ENCODE results near the gene PARP8.
"Not testable (repeated sequence)": the region's sequence is repeated elsewhere in the genome, so short reads cannot be mapped to it uniquely, and the experiment has no call there.

The PARP8 gene

DNA sequence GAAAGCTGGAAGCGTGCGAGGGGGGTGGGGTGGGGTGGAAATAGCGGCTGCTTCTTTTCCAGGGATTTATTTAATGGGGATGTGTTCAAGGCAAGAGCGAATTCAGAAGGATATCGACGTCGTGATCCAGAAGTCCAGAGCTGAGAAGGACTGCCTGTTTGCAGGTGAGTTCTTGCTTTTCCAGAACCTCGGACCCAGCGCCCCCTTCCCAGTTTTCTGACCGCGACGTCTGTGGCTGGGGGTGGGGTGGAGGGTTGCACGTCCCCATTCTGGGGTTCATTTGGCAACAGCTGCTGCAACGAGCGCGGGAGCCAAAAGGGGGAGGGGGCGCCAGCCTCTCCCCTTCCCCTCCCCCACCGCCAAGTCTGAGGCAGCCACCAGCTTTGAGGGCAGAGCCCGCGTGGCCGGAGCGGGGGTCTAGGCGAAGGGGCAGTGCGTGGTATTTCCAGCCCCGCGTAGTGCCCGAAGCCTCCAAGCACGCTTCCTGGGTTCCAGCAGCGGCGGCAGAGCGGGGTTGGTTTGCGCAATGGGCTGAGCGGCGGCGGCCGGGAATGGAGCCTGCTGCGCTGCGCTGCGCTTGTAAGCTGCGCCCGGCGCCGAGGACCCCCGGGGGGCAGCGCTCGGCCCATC is 701 bp downstream of the PARP8 start:
- no peaks in the 10 kb centered on the region for H3K9me3 Mint-ChIP-seq (ENCODE audit: low read depth)
- H3K4me1 Mint-ChIP-seq (ENCODE audit: low read depth): peaks cover 61% of the 10 kb centered on the region
- peak overlapping the region; percentile 100 for H3K4me3 Mint-ChIP-seq
- H3K36me3 Mint-ChIP-seq: peaks cover 3% of the 10 kb centered on the region
- H3K27me3 Mint-ChIP-seq: no peaks in the 10 kb centered on the region
- H3K27ac Mint-ChIP-seq: peak overlapping the region; percentile 82

- Mint-ChIP-seq H3K4me1 (ENCODE audit: low read depth) (peaks cover 68% of the 10 kb centered on the region), H3K36me3 (peaks cover 3% of the 10 kb centered on the region), H3K4me3 (peak overlapping the region; percentile 100)
Observed at GRCh38 chr5:50667653-50668595, 1.5 kb downstream of the PARP8 start.

GRCh38 chr5:50668636-50669035 is 2.2 kb downstream of the PARP8 start:
- H3K27me3 Mint-ChIP-seq; H3K36me3 Mint-ChIP-seq; H3K9me3 Mint-ChIP-seq (ENCODE audit: low read depth): not testable (repeated sequence)
- Mint-ChIP-seq H3K27ac (peak overlapping the region; percentile 100), H3K4me3 (peak overlapping the region; percentile 100), H3K4me1 (ENCODE audit: low read depth) (peaks cover 71% of the 10 kb centered on the region)

More at GRCh38 chr5:50667653-50668595, 1.5 kb downstream of the PARP8 start:
- Mint-ChIP-seq H3K27ac (peak overlapping the region; percentile 100), H3K27me3 (no peaks in the 10 kb centered on the region), H3K9me3 (ENCODE audit: low read depth) (no peaks in the 10 kb centered on the region)

DNA sequence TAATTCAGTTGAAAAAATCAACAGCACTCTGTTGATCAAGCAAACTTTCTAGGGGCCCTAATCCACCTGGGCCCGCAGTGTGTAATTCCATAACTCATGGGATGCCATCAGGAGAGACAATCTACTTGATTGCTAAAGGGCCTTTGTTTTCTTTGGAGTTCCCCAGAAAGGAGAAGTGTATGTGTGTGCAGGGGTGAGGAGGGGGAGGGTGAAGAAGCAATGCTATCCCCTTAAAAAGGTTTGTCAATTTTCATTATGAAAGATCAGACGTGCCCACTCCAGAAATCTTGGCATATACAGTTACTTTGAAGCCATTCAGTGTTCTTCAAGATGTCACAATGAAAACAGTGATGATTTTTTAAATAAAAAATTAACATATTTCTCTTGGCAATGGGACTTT is 6.2 kb downstream of the PARP8 start:
- Mint-ChIP-seq H3K4me3 (no peak overlapping the region), H3K9me3 (ENCODE audit: low read depth) (peaks cover 4% of the 10 kb centered on the region), H3K27me3 (no peaks in the 10 kb centered on the region), H3K27ac (peak overlapping the region; percentile 69), H3K36me3 (peaks cover 15% of the 10 kb centered on the region), H3K4me1 (ENCODE audit: low read depth) (peaks cover 86% of the 10 kb centered on the region)

DNA sequence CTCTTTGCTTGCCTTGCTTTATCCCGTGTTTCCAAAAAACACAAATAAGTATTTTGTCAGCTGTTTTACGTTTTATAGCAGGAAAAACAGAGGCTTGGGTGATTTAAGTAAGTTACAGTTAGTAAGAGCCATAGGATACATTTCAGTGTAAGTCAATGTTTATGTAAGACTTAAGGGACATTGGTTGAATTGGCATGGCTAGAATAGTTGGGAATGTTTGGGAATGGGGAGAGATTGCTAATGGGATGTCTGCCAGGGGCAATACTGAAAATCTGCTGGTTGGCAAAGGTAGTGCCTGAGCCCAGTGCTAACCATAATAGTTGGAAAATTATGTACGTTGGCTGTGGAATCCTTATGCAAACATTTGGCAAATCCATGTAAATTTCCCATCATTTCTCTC is 7.0 kb downstream of the PARP8 start:
- H3K4me3 Mint-ChIP-seq; H3K27me3 Mint-ChIP-seq; H3K9me3 Mint-ChIP-seq (ENCODE audit: low read depth): not testable (repeated sequence)
- Mint-ChIP-seq H3K36me3 (peaks cover 15% of the 10 kb centered on the region), H3K27ac (peak overlapping the region; percentile 25), H3K4me1 (ENCODE audit: low read depth) (peaks cover 86% of the 10 kb centered on the region)

GRCh38 chr5:50675385-50675784 is 8.9 kb downstream of the PARP8 start:
- Mint-ChIP-seq H3K9me3 (ENCODE audit: low read depth) (peaks cover 4% of the 10 kb centered on the region), H3K27me3 (no peaks in the 10 kb centered on the region), H3K4me1 (ENCODE audit: low read depth) (peaks cover 87% of the 10 kb centered on the region), H3K4me3 (no peak overlapping the region), H3K27ac (no peak overlapping the region), H3K36me3 (peaks cover 20% of the 10 kb centered on the region)

- peaks cover 15% of the 10 kb centered on the region for H3K36me3 Mint-ChIP-seq
- peaks cover 86% of the 10 kb centered on the region for H3K4me1 Mint-ChIP-seq (ENCODE audit: low read depth)
- H3K4me3 Mint-ChIP-seq; H3K9me3 Mint-ChIP-seq (ENCODE audit: low read depth); H3K27me3 Mint-ChIP-seq: not testable (repeated sequence)
- H3K27ac Mint-ChIP-seq: peak overlapping the region; percentile 43
Observed at GRCh38 chr5:50679554-50679953, 13.1 kb downstream of the PARP8 start.

DNA sequence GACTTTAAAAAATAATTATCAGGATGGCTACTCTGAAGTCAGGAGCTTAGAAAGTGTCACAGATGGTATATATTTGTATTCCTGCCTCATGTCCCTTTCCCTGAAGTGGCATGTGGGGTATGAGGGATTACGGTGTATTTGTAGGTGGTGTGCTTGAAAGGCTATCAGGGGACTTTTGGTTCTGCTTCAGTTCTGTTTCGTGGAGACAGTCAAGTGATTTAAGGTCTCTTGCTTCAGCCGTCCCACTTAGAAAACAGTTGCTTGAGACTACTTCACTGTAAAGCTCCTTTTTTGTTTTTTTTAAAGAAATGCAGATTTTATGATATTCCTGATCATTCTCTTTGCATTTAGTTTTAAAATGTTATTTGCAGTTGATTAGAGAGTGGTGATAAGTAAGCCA is 18.3 kb downstream of the PARP8 start:
- Mint-ChIP-seq H3K27me3 (no peaks in the 10 kb centered on the region), H3K4me3 (no peak overlapping the region), H3K27ac (no peak overlapping the region), H3K36me3 (peaks cover 36% of the 10 kb centered on the region), H3K9me3 (ENCODE audit: low read depth) (peaks cover 6% of the 10 kb centered on the region), H3K4me1 (ENCODE audit: low read depth) (peaks cover 65% of the 10 kb centered on the region)

GRCh38 chr5:50687548-50687947 is 21.1 kb downstream of the PARP8 start:
- Mint-ChIP-seq H3K9me3 (ENCODE audit: low read depth) (peaks cover 6% of the 10 kb centered on the region), H3K4me3 (no peak overlapping the region), H3K27ac (peak overlapping the region; percentile 62), H3K4me1 (ENCODE audit: low read depth) (peaks cover 43% of the 10 kb centered on the region), H3K27me3 (no peaks in the 10 kb centered on the region), H3K36me3 (peaks cover 31% of the 10 kb centered on the region)

DNA sequence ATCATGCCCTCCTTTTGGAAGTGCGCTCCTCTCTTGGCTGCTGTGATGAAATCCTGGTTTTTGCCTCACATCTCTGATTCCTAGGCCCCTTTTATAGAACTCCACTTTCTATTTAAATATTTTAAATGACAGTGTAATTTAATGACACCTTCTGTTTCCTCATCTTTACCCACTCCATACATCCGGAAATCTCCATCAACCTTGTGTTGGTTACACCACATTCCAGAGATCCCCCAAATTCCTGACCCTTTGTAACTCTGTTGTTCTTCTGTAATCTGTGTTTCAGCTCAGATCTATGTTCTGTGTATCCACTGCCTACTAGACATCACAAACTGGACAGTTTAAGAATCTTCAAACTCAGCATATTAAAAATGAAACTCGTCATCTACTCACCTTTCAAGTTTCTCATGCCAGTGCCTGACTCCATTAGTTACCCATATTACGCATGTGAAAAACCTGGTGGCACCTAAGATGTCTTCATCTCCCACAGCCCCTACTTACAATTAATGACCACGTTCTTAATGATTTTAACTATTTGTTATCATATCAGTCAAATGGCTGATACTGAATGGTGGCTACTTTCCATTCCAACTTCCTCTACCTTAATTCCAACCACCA is 25.1 kb downstream of the PARP8 start:
- Mint-ChIP-seq H3K27ac (no peak overlapping the region), H3K9me3 (ENCODE audit: low read depth) (peaks cover 6% of the 10 kb centered on the region), H3K4me1 (ENCODE audit: low read depth) (peaks cover 47% of the 10 kb centered on the region)

DNA sequence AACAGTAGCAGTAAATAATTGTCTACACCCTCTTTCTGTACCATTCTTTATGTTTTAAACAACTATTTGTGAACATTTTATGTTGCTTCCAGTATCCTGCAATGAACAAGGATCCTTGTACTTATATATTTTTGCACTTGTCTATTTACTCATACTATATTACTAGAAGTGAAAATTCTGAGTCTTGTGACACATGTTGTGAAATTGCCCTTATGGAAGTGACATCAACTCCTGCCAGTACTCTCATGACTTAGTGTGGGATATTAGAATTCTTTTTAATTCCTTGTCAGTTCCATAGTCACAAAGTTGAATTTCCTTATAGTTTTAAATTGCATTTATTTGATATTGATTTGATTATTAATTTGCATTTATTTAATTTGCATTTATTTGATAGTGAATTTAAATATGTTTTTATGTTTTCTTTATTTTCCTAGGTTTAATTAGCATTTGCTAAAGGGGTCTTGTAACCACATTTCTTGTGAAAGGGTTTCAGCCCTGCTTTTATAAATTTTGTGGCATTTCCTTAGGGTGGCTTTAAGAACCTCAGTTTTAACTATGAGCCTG is 27.7 kb downstream of the PARP8 start:
- Mint-ChIP-seq H3K4me3 (peak overlapping the region; percentile 4), H3K27ac (peak overlapping the region; percentile 47), H3K4me1 (ENCODE audit: low read depth) (peaks cover 53% of the 10 kb centered on the region), H3K27me3 (no peaks in the 10 kb centered on the region), H3K36me3 (peaks cover 16% of the 10 kb centered on the region), H3K9me3 (ENCODE audit: low read depth) (no peaks in the 10 kb centered on the region)

More for the DNA sequence above, 25.1 kb downstream of the PARP8 start:
- peaks cover 17% of the 10 kb centered on the region for H3K36me3 Mint-ChIP-seq
- no peak overlapping the region for H3K4me3 Mint-ChIP-seq
- H3K27me3 Mint-ChIP-seq: no peaks in the 10 kb centered on the region

- H3K4me1 Mint-ChIP-seq (ENCODE audit: low read depth): peaks cover 58% of the 10 kb centered on the region
- not testable (repeated sequence) for H3K27me3 Mint-ChIP-seq; H3K9me3 Mint-ChIP-seq (ENCODE audit: low read depth); H3K4me3 Mint-ChIP-seq
- peak overlapping the region; percentile 19 for H3K27ac Mint-ChIP-seq
- peaks cover 16% of the 10 kb centered on the region for H3K36me3 Mint-ChIP-seq
Observed at GRCh38 chr5:50694626-50695025, 28.2 kb downstream of the PARP8 start.

GRCh38 chr5:50697739-50698138 is 31.3 kb downstream of the PARP8 start:
- Mint-ChIP-seq H3K36me3 (peaks cover 15% of the 10 kb centered on the region), H3K4me1 (ENCODE audit: low read depth) (peaks cover 81% of the 10 kb centered on the region), H3K27me3 (no peaks in the 10 kb centered on the region), H3K4me3 (no peak overlapping the region), H3K9me3 (ENCODE audit: low read depth) (no peaks in the 10 kb centered on the region), H3K27ac (peak overlapping the region; percentile 89)

DNA sequence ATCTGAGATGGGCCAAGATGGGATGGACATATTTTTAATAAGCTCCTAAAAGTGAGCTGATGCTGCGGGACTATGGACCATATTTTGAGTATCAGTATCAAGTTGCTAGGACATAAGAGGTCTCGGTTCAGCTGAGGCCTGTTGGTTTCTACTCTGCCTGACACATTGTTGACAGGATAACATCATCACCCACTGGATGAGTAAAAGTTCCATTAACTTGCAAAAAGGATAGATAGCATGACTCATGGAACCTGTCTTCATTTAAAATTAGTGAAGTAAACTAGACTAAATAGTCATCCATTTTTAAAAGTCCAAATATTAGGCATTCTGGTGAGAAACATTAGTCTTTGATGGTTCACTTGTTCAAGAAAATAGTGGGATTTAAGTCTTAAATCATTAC is 33.3 kb downstream of the PARP8 start:
- peak overlapping the region; percentile 89 for H3K27ac Mint-ChIP-seq
- H3K36me3 Mint-ChIP-seq: peaks cover 18% of the 10 kb centered on the region
- no peaks in the 10 kb centered on the region for H3K9me3 Mint-ChIP-seq (ENCODE audit: low read depth)
- H3K4me3 Mint-ChIP-seq: peak overlapping the region; percentile 36
- no peaks in the 10 kb centered on the region for H3K27me3 Mint-ChIP-seq
- peaks cover 85% of the 10 kb centered on the region for H3K4me1 Mint-ChIP-seq (ENCODE audit: low read depth)

- Mint-ChIP-seq H3K4me1 (ENCODE audit: low read depth) (peaks cover 84% of the 10 kb centered on the region), H3K27ac (peak overlapping the region; percentile 89), H3K9me3 (ENCODE audit: low read depth) (no peaks in the 10 kb centered on the region), H3K27me3 (no peaks in the 10 kb centered on the region), H3K36me3 (peaks cover 18% of the 10 kb centered on the region), H3K4me3 (no peak overlapping the region)
Observed at GRCh38 chr5:50700706-50701105, 34.3 kb downstream of the PARP8 start.
